Neuronal stem cell (in vitro differentiated cells): Measurements from ENCODE around the gene MTAP.
A peak's percentile ranks its signal among the peaks of the same experiment; 100 is the strongest.

Experiments
- DNase-seq: peaks from one replicate; pipeline ENCODE4 v3.0.0-alpha.2; 2013; ENCODE audit warnings: low spot score
- H2AFZ ChIP-seq: one replicate; pipeline ENCODE4 v1.6.1; 2013; ENCODE audit warnings: mild to moderate bottlenecking, low read length, inconsistent platforms
- H2AK5ac ChIP-seq: 2 replicates; pipeline ENCODE4 v1.6.1; 2013; ENCODE audit warnings: low read depth, mild to moderate bottlenecking, inconsistent platforms, low read length, moderate library complexity, mixed read lengths
- H2BK120ac ChIP-seq: 2 replicates; pipeline ENCODE4 v1.6.1; 2013; ENCODE audit warnings: low read depth, mild to moderate bottlenecking, inconsistent platforms, low read length, moderate library complexity, mixed read lengths
- H2BK12ac ChIP-seq: one replicate; pipeline ENCODE4 v1.6.1; 2013; ENCODE audit warnings: low read length, inconsistent platforms
- H2BK15ac ChIP-seq: 2 replicates; pipeline ENCODE4 v1.6.1; 2013; ENCODE audit warnings: mild to moderate bottlenecking, low read length, inconsistent platforms, mixed read lengths
- H2BK5ac ChIP-seq: one replicate; pipeline ENCODE4 v1.6.1; 2013; ENCODE audit warnings: inconsistent platforms, mild to moderate bottlenecking, low read length, moderate library complexity
- H3K14ac ChIP-seq: one replicate; pipeline ENCODE4 v1.6.1; 2013; ENCODE audit warnings: low read length, inconsistent platforms
- H3K18ac ChIP-seq: 2 replicates; pipeline ENCODE4 v1.6.1; 2013; ENCODE audit warnings: low read length, inconsistent platforms
- H3K23ac ChIP-seq: 2 replicates; pipeline ENCODE4 v1.6.1; 2013; ENCODE audit warnings: low read depth, mild to moderate bottlenecking, mixed read lengths, low read length, inconsistent platforms; ENCODE audit not compliant: poor library complexity
- H3K27ac ChIP-seq: replicated peaks from 3 replicates; pipeline ENCODE4 v1.5.1; 2013; ENCODE audit warnings: low read length, inconsistent platforms
- H3K27me3 ChIP-seq, 3 experiments: 2 replicates each; pipeline ENCODE4 v1.6.1; 2013; ENCODE audit warnings: low read length in 3 of 3, mild to moderate bottlenecking in 2 of 3, inconsistent platforms in 1 of 3, low read depth in 1 of 3, mixed read lengths in 1 of 3, moderate library complexity in 1 of 3; ENCODE audit not compliant: control insufficient read depth in 3 of 3, insufficient read depth in 3 of 3
- H3K36me3 ChIP-seq, 2 donors: replicated peaks in 1 of 2; 2 replicates each; pipeline ENCODE4 v1.6.1; 2013; ENCODE audit warnings: low read length in 2 of 2; ENCODE audit not compliant: control insufficient read depth in 2 of 2, insufficient read depth in 2 of 2
- H3K4ac ChIP-seq: 2 replicates; pipeline ENCODE4 v1.6.1; 2013; ENCODE audit warnings: inconsistent platforms, mild to moderate bottlenecking, low read length, moderate library complexity
- H3K4me1 ChIP-seq, 2 donors: 1 replicate in 1 of 2; 2 replicates in 1 of 2; pipeline ENCODE4 v1.6.1; 2013; ENCODE audit warnings: low read length in 2 of 2, low read depth in 1 of 2; ENCODE audit not compliant: control insufficient read depth in 2 of 2, insufficient read depth in 1 of 2
- H3K4me2 ChIP-seq: one replicate; pipeline ENCODE4 v1.6.1; 2013; ENCODE audit warnings: mild to moderate bottlenecking, low read length, inconsistent platforms; ENCODE audit not compliant: insufficient read depth, poor library complexity, severe bottlenecking
- H3K4me3 ChIP-seq, 2 donors: 2 replicates each; pipeline ENCODE4 v1.5.1; 2013; ENCODE audit warnings: low read length in 2 of 2, mild to moderate bottlenecking in 2 of 2, inconsistent platforms in 1 of 2, moderate library complexity in 1 of 2
- H3K79me1 ChIP-seq: one replicate; pipeline ENCODE4 v1.6.1; 2013; ENCODE audit warnings: low read depth, mild to moderate bottlenecking, inconsistent platforms, low read length, moderate library complexity
- H3K9ac ChIP-seq: one replicate; pipeline ENCODE4 v1.6.1; 2013; ENCODE audit warnings: mild to moderate bottlenecking, low read depth, low read length, inconsistent platforms; ENCODE audit not compliant: poor library complexity
- H3K9me3 ChIP-seq, 2 donors: replicated peaks in 1 of 2; 2 replicates each; pipeline versions ENCODE3 to v1.6.1; 2013; ENCODE audit warnings: low read length in 2 of 2, mild to moderate bottlenecking in 2 of 2, inconsistent platforms in 1 of 2, low read depth in 1 of 2, mixed read lengths in 1 of 2, moderate library complexity in 1 of 2; ENCODE audit not compliant: control insufficient read depth in 2 of 2, insufficient read depth in 1 of 2
- H4K8ac ChIP-seq: one replicate; pipeline ENCODE4 v1.6.1; 2013; ENCODE audit warnings: low read depth, mild to moderate bottlenecking, inconsistent platforms, low read length, moderate library complexity
- H4K91ac ChIP-seq: one replicate; pipeline ENCODE4 v1.6.1; 2013; ENCODE audit warnings: low read length, low read depth, mild to moderate bottlenecking, inconsistent platforms; ENCODE audit not compliant: poor library complexity
- WGBS, 2 donors: extraction: QIAGEN DNeasy Blood & Tissue Kit; methylation state at CpG; one replicate each; pipeline ENCODE4 v1.1.7; 2013; ENCODE audit warnings: missing lambda C conversion rate in 2 of 2, mixed read lengths in 1 of 2; ENCODE audit not compliant: insufficient read length in 2 of 2, insufficient replicate concordance in 1 of 2; ENCODE audit errors: extremely low coverage in 2 of 2; 5-methylcytosine and 5-hydroxymethylcytosine counted together

Gene MTAP

DNA sequence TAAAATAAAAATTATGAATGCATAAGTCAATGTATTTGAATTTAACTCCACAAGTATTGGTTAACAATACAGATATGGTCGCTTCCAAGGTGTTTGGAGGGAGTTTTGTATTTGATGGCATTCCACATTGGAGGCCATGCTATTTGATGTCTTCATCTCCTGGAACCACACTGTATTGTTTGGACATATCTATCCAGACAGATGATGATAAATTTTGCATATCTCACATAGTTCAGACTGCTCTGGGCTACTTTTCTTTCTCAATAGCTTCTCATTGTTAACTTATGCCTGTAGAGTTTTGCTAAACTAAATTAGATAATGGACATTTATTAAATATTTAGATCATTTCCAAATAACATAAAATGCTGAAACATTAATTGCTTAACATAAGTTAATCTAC, 133.7 kb downstream of the MTAP start:
- Histone ChIP-seq H4K91ac (no peak overlapping the region), H3K9ac (no peak overlapping the region), H2BK12ac (no peak overlapping the region), H4K8ac (no peak overlapping the region), H3K14ac (no peak overlapping the region), H3K18ac (no peak overlapping the region), H3K27ac (no peak overlapping the region), H2AK5ac (no peak overlapping the region), H3K4me3 (no peak overlapping the region), H3K23ac (no peak overlapping the region), H3K4me1 (no peaks in the 10 kb centered on the region), H3K79me1 (no peaks in the 10 kb centered on the region), H3K9me3 (no peaks in the 10 kb centered on the region), H3K4ac (no peak overlapping the region), H3K4me2 (no peak overlapping the region), H3K36me3 (peaks cover 2 to 12% of the 10 kb centered on the region in 2 donors), H2BK120ac (no peak overlapping the region), H2BK15ac (no peak overlapping the region), H2AFZ (no peak overlapping the region), H3K27me3 (no peaks in the 10 kb centered on the region), H2BK5ac (no peak overlapping the region)
- WGBS, 2 donors: no CpG with 5 or more reads among the region's 1 CpG
- DNase-seq: no peak

DNA sequence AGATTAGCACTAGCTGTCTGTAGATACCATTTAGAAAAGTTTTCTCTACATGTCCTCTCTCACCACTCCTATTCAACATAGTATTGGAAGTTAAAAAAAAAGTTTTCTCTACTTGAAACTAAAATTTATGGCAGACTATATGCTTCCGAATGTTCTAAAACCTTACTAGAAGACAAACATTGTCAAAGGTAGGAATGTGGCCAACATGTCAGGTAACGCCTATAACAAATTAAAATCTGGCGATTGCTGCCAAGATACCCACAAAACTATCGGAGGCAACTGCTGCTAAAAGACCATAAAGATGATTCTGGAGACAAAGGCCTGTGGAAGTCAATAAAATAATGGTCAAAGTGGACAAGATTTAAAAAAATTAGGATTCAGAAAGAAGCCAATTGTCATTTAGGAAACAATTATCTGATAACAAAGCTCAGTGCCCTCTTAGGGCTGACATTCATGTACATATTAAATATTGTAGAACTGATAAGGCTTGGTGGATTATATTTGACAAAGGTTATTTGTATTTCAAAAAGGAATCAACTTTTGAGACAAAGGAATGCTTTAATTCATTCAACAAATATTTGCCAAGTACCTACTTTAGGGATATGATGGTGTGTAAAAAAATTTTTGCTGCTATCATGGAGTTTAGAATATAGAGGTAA, 139.0 kb downstream of the MTAP start:
- Histone ChIP-seq H2AFZ (no peak overlapping the region), H3K36me3 (no peaks in the 10 kb centered on the region), H3K9me3 (peaks cover 0 to 3% of the 10 kb centered on the region in 2 donors), H3K27ac (no peak overlapping the region), H2BK15ac (no peak overlapping the region), H3K4me1 (no peaks in the 10 kb centered on the region), H4K8ac (no peak overlapping the region), H3K23ac (no peak overlapping the region), H3K79me1 (no peaks in the 10 kb centered on the region), H3K14ac (no peak overlapping the region), H3K4me2 (no peak overlapping the region), H3K18ac (no peak overlapping the region), H2BK120ac (no peak overlapping the region), H3K27me3 (no peaks in the 10 kb centered on the region), H3K4ac (no peak overlapping the region), H4K91ac (no peak overlapping the region), H2BK5ac (no peak overlapping the region), H2BK12ac (no peak overlapping the region), H3K9ac (no peak overlapping the region), H3K4me3 (no peak overlapping the region), H2AK5ac (no peak overlapping the region)
- no CpG with 5 or more reads among the region's 4 CpGs for WGBS, 2 donors
- DNase-seq: no peak

DNA sequence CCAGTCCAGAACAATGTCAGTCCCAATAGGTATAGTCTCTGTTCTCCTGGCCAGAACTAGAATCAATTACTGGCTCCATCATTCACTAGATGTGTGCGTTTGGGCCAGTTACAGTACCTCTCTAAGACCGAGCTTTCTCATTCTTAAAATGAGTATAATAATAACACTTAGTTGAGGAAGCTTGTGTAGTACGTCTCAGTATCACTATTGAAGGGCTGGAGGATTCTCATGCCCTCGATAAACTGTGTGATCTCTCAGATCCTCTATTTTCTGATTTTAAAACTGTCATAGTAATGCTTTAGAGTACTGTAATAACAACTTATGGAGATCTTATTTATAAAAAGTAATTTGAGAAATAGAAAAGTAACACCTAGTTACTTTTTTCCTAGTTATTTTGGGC, 141.0 kb downstream of the MTAP start:
- no peak overlapping the region for H2AK5ac ChIP-seq
- H3K27me3 ChIP-seq: no peaks in the 10 kb centered on the region
- WGBS, 2 donors: no CpG with 5 or more reads among the region's 4 CpGs
- H3K79me1 ChIP-seq: no peaks in the 10 kb centered on the region
- no peak overlapping the region for H4K91ac ChIP-seq
- no peak overlapping the region for H4K8ac ChIP-seq
- peaks cover 0 to 3% of the 10 kb centered on the region in 2 donors for H3K9me3 ChIP-seq
- H3K4ac ChIP-seq: no peak overlapping the region
- no peak overlapping the region for H2BK12ac ChIP-seq
- H3K14ac ChIP-seq: no peak overlapping the region
- no peak overlapping the region for H3K4me3 ChIP-seq
- H3K18ac ChIP-seq: no peak overlapping the region
- no peak overlapping the region for H3K9ac ChIP-seq
- no peak overlapping the region for H2BK5ac ChIP-seq
- H2BK120ac ChIP-seq: no peak overlapping the region
- H3K27ac ChIP-seq: no peak overlapping the region
- no peak overlapping the region for H3K4me2 ChIP-seq
- no peak overlapping the region for H2AFZ ChIP-seq
- DNase-seq: no peak
- H2BK15ac ChIP-seq: no peak overlapping the region
- no peaks in the 10 kb centered on the region for H3K4me1 ChIP-seq
- H3K36me3 ChIP-seq: no peaks in the 10 kb centered on the region
- no peak overlapping the region for H3K23ac ChIP-seq

DNA sequence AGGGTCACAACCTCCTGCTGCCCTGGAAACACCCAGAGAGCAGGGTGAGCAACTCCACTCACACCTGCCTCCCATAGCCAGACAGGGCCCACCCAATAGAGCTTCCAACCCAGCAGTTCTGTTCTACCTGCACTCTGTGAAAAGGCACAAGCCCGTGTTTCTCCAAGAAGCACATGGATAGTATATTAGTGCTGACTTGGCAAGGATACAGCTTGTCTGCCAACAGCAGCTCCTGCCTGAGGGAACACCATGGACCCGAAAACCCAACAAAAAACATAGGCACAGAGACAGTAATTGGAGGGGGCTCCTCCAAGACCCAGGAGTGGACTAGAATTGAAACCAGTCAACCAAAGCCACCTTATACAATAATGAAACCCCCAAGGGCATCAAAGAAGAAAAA, 143.2 kb downstream of the MTAP start:
- no peaks in the 10 kb centered on the region for H3K36me3 ChIP-seq
- H2AFZ ChIP-seq: no peak overlapping the region
- H3K79me1 ChIP-seq: no peaks in the 10 kb centered on the region
- H3K4me1 ChIP-seq: no peaks in the 10 kb centered on the region
- peak overlapping the region; percentile 11 for H2BK5ac ChIP-seq
- no peak overlapping the region for H2BK12ac ChIP-seq
- no peak overlapping the region for H2BK120ac ChIP-seq
- no CpG with 5 or more reads among the region's 2 CpGs for WGBS, 2 donors
- H3K27me3 ChIP-seq: no peaks in the 10 kb centered on the region
- no peak for DNase-seq
- H3K23ac ChIP-seq: no peak overlapping the region
- no peak overlapping the region for H4K8ac ChIP-seq
- H3K14ac ChIP-seq: no peak overlapping the region
- no peak overlapping the region for H2AK5ac ChIP-seq
- H4K91ac ChIP-seq: no peak overlapping the region
- no peak overlapping the region for H3K4me2 ChIP-seq
- no peak overlapping the region for H3K9ac ChIP-seq
- peaks cover 0 to 3% of the 10 kb centered on the region in 2 donors for H3K9me3 ChIP-seq
- H2BK15ac ChIP-seq: no peak overlapping the region
- H3K4ac ChIP-seq: no peak overlapping the region
- no peak overlapping the region for H3K27ac ChIP-seq
- H3K18ac ChIP-seq: peak overlapping the region; percentile 32
- no peak overlapping the region for H3K4me3 ChIP-seq
